Esophagus muscularis mucosa (tissue), 4 donors: ENCODE results near the gene PLEKHH2. TPM values are rescaled to one million over a fixed set of nuclear protein-coding genes. Genes with fewer than 3 reads are reported as not detected.

ENCODE experiments used
- DNase-seq: peaks from one replicate; pipeline ENCODE4 v3.0.0-alpha.2; 2017; ENCODE audit errors: extremely low spot score
- H3K27ac ChIP-seq, 4 donors: fragments of 200-600 bp; sonication (generic); replicated peaks in 1 of 4; 1 replicate in 3 of 4; 2 replicates in 1 of 4; pipeline ENCODE4 v1.5.1; 2016 to 2019; ENCODE audit warnings: mild to moderate bottlenecking in 1 of 4
- H3K27me3 ChIP-seq, 4 donors: fragments of 200-600 bp; sonication (generic); one replicate each; pipeline versions ENCODE4 v1.5.1 to v1.6.0; 2016 to 2019
- H3K36me3 ChIP-seq, 4 donors: fragments of 200-600 bp; sonication (generic); one replicate each; pipeline ENCODE4 v1.5.1; 2016 to 2019
- H3K4me1 ChIP-seq, 4 donors: fragments of 200-600 bp; sonication (generic); one replicate each; pipeline ENCODE4 v1.5.1; 2016 to 2019
- H3K4me3 ChIP-seq, 4 donors: fragments of 200-600 bp; sonication (generic); 1 replicate in 2 of 4; 2 replicates in 2 of 4; pipeline ENCODE4 v1.5.1; 2016 to 2019; ENCODE audit warnings: mild to moderate bottlenecking in 4 of 4, moderate library complexity in 1 of 4
- H3K9me3 ChIP-seq, 4 donors: fragments of 200-600 bp; sonication (generic); 1 replicate in 3 of 4; 2 replicates in 1 of 4; pipeline ENCODE4 v1.5.1; 2016 to 2019
- CTCF ChIP-seq, 3 experiments: fragments of 200-600 bp in 2 of 3; fragments of 450-650 bp in 1 of 3; sonication (generic) in 2 of 3; IDR thresholded peaks; one replicate each; pipeline ENCODE4 v1.5.1; 2017 to 2019; ENCODE audit warnings: antibody characterized with exemption in 3 of 3, mild to moderate bottlenecking in 2 of 3, moderate library complexity in 1 of 3
- EP300 ChIP-seq: sonication (generic); formaldehyde crosslinking; IDR thresholded peaks from one replicate; pipeline ENCODE4 v1.6.1; 2017; ENCODE audit warnings: antibody characterized with exemption
- POLR2A ChIP-seq: fragments of 450-650 bp; IDR thresholded peaks from one replicate; pipeline ENCODE4 v1.6.1; 2017; ENCODE audit warnings: antibody characterized with exemption, moderate library complexity, mild to moderate bottlenecking, low read depth
- POLR2AphosphoS5 ChIP-seq, 2 donors: sonication (generic); formaldehyde crosslinking; IDR thresholded peaks; one replicate each; pipeline ENCODE4 v1.6.1; 2017; ENCODE audit warnings: antibody characterized with exemption in 2 of 2
- WGBS: methylation state at CpG from one replicate; pipeline ENCODE4 v1.1.5; 2018; 5-methylcytosine and 5-hydroxymethylcytosine counted together
- intact Hi-C: fragments of 100-400 bp; cut with DNase I; formaldehyde crosslinking; loops from one replicate; pipeline ENCODE4 v1.15.1; 2023
- total RNA-seq, 4 donors: library from RNA; depleted of rRNA; stranded (reverse); fragments of >200 nt; gene quantifications; one replicate each; pipeline versions ENCODE4 v1.1.0 to v1.2.1, GENCODE V29; 2016

Gene PLEKHH2
- total RNA-seq, 4 donors from 2014 or later = 20.3 to 32.4 (median 25.1) TPM

- Histone ChIP-seq H3K27me3 (no peaks in the 10 kb centered on the region), H3K27ac (no peak overlapping the region), H3K9me3 (no peaks in the 10 kb centered on the region), H3K4me3 (no peak overlapping the region), H3K36me3 (peaks cover 6 to 36% (median 26%) of the 10 kb centered on the region in 4 donors), H3K4me1 (no peaks in the 10 kb centered on the region)
- DNase-seq = no peak
- intact Hi-C loops = no loop called here
- TF ChIP-seq POLR2AphosphoS5 (IDR thresholded peaks at IDR 0.05) (no peak), CTCF (IDR thresholded peaks at IDR 0.05) (no peak), POLR2A (no peak), EP300 (no peak)
Observed at GRCh38 chr2:43800894-43801293, 163.8 kb downstream of the PLEKHH2 start.

GRCh38 chr2:43802135-43802534, 165.1 kb downstream of the PLEKHH2 start:
- no peak for DNase-seq
- no peaks in the 10 kb centered on the region for H3K27me3 ChIP-seq
- TF ChIP-seq EP300 (no peak), POLR2AphosphoS5 (IDR thresholded peaks at IDR 0.05) (no peak), POLR2A (no peak), CTCF (IDR thresholded peaks at IDR 0.05) (no peak)
- H3K27ac ChIP-seq = no peak overlapping the region
- no peaks in the 10 kb centered on the region for H3K4me1 ChIP-seq
- H3K9me3 ChIP-seq = no peaks in the 10 kb centered on the region
- H3K36me3 ChIP-seq = peaks cover 15 to 41% (median 26%) of the 10 kb centered on the region in 4 donors
- intact Hi-C loops = no loop called here
- H3K4me3 ChIP-seq = no peak overlapping the region
- 97% methylated on average over 2 of the region's 2 CpGs for WGBS

- intact Hi-C loops = no loop called here
- Histone ChIP-seq H3K27ac (no peak overlapping the region), H3K36me3 (peaks cover 15 to 42% (median 24%) of the 10 kb centered on the region in 4 donors), H3K9me3 (no peaks in the 10 kb centered on the region), H3K4me3 (no peak overlapping the region), H3K4me1 (no peaks in the 10 kb centered on the region), H3K27me3 (no peaks in the 10 kb centered on the region)
- TF ChIP-seq EP300 (no peak), POLR2AphosphoS5 (IDR thresholded peaks at IDR 0.05) (no peak), CTCF (IDR thresholded peaks at IDR 0.05) (no peak), POLR2A (no peak)
- 70% methylated on average over 1 of the region's 1 CpG for WGBS
- no peak for DNase-seq
Observed at GRCh38 chr2:43803113-43803512, 166.1 kb downstream of the PLEKHH2 start.

- no peak for TF ChIP-seq POLR2AphosphoS5 (IDR thresholded peaks at IDR 0.05)
- no peak for DNase-seq
- Histone ChIP-seq H3K36me3 (peaks cover 17 to 74% (median 40%) of the 10 kb centered on the region in 4 donors), H3K4me3 (no peak overlapping the region), H3K27ac (no peak overlapping the region), H3K4me1 (no peaks in the 10 kb centered on the region), H3K9me3 (no peaks in the 10 kb centered on the region), H3K27me3 (no peaks in the 10 kb centered on the region)
- 88% methylated on average over 2 of the region's 2 CpGs for WGBS
- intact Hi-C loops = no loop called here
Observed at GRCh38 chr2:43806719-43807031, 169.6 kb downstream of the PLEKHH2 start.

- WGBS = 67% methylated on average over 2 of the region's 2 CpGs
- Histone ChIP-seq H3K4me1 (no peaks in the 10 kb centered on the region), H3K4me3 (no peak overlapping the region), H3K27me3 (no peaks in the 10 kb centered on the region), H3K27ac (no peak overlapping the region), H3K36me3 (peaks cover 16 to 70% (median 31%) of the 10 kb centered on the region in 4 donors), H3K9me3 (no peaks in the 10 kb centered on the region)
- no peak for TF ChIP-seq EP300
- TF ChIP-seq POLR2AphosphoS5 (IDR thresholded peaks at IDR 0.05) = no peak
- intact Hi-C loops = no loop called here
- DNase-seq = no peak
Observed at GRCh38 chr2:43810452-43810851, 173.4 kb downstream of the PLEKHH2 start.

- Histone ChIP-seq H3K27ac (no peak overlapping the region), H3K36me3 (peaks cover 12 to 65% (median 27%) of the 10 kb centered on the region in 4 donors)
Observed at GRCh38 chr2:43810888-43811287, 173.8 kb downstream of the PLEKHH2 start.

More at GRCh38 chr2:43810888-43811287, 173.8 kb downstream of the PLEKHH2 start:
- no peaks in the 10 kb centered on the region for H3K4me1 ChIP-seq
- no peak overlapping the region for H3K4me3 ChIP-seq
- WGBS = 68% methylated on average over 1 of the region's 1 CpG
- no peaks in the 10 kb centered on the region for H3K9me3 ChIP-seq
- intact Hi-C loops = no loop called here
- no peak for DNase-seq
- TF ChIP-seq CTCF (IDR thresholded peaks at IDR 0.05) = no peak
- TF ChIP-seq POLR2AphosphoS5 (IDR thresholded peaks at IDR 0.05) = no peak
- no peak for TF ChIP-seq EP300
- no peak for TF ChIP-seq POLR2A
- H3K27me3 ChIP-seq = no peaks in the 10 kb centered on the region
